DMS153 treated with DMSO at 0.1 percent for 48 hours (cell line): ENCODE results near the gene EBI3.
"Not testable (repeated sequence)": the region's sequence is repeated elsewhere in the genome, so short reads cannot be mapped to it uniquely, and the experiment has no call there.

ENCODE experiments used
- DNase-seq: peaks from one replicate; lab custom pipeline; 2025; ENCODE audit not compliant: unreplicated experiment; lab: John Stamatoyannopoulos, UW

Gene EBI3

GRCh38 chr19:4233282-4233853 is 4.0 kb downstream of the EBI3 start:
- no peak for DNase-seq

GRCh38 chr19:4234142-4234861 is 5.0 kb downstream of the EBI3 start:
- DNase-seq = no peak

GRCh38 chr19:4234862-4235201 is 5.5 kb downstream of the EBI3 start:
- DNase-seq = no peak

- not testable (repeated sequence) for DNase-seq
These were observed 8.2 kb downstream of the EBI3 start for GRCh38 chr19:4237510-4237909.

GRCh38 chr19:4238831-4239230 is 9.5 kb downstream of the EBI3 start:
- no peak for DNase-seq

GRCh38 chr19:4241824-4242430 is 12.6 kb downstream of the EBI3 start:
- DNase-seq = no peak

GRCh38 chr19:4245938-4246337 is 16.6 kb downstream of the EBI3 start:
- DNase-seq = not testable (repeated sequence)

- DNase-seq = peak; percentile 97
These were observed 17.7 kb downstream of the EBI3 start, which contains the start of gene YJU2 for GRCh38 chr19:4246767-4247593. Gene YJU2, plus strand, starts transcription at chr19:4247080. Its CDS starts 67 bp downstream, at chr19:4247147.

- DNase-seq = no peak
These were observed 27.2 kb downstream of the EBI3 start for GRCh38 chr19:4256563-4256962.

GRCh38 chr19:4257025-4257424 is 27.7 kb downstream of the EBI3 start:
- no peak for DNase-seq

GRCh38 chr19:4258181-4258580 is 28.9 kb downstream of the EBI3 start:
- no peak for DNase-seq

- DNase-seq = no peak
These were observed 31.4 kb downstream of the EBI3 start for GRCh38 chr19:4260613-4261191.

- DNase-seq = no peak
These were observed 35.5 kb downstream of the EBI3 start for GRCh38 chr19:4264812-4265211.

GRCh38 chr19:4266253-4267000 is 37.1 kb downstream of the EBI3 start:
- DNase-seq = no peak

- DNase-seq = no peak
These were observed 38.0 kb downstream of the EBI3 start for GRCh38 chr19:4267101-4267900.

GRCh38 chr19:4267901-4268815 is 38.8 kb downstream of the EBI3 start:
- no peak for DNase-seq

GRCh38 chr19:4268816-4269430 is 39.6 kb downstream of the EBI3 start:
- DNase-seq = no peak

- no peak for DNase-seq
These were observed 43.6 kb downstream of the EBI3 start for GRCh38 chr19:4272894-4273293.
